ENCODE measurements around the gene DACH1. TPM values are rescaled to one million over a fixed set of nuclear protein-coding genes. Genes with fewer than 3 reads are reported as not detected.

The DACH1 gene
- polyA plus RNA-seq, 3 donors, result 0.03 to 0.69 (median 0.26) TPM

- H3K4me3 ChIP-seq (replicated peaks in 1 of 3; ENCODE audit: low read depth in 2 of 3, low read length in 3 of 3), result no peak overlapping the region
- Mint-ChIP-seq H3K4me1 (peaks cover 22% of the 10 kb centered on the region), H3K36me3 (no peaks in the 10 kb centered on the region), H3K9me3 (peaks cover 0 to 3% (median 0%) of the 10 kb centered on the region in 7 donors), H3K4me3 (no peak overlapping the region), H3K27ac (no peak overlapping the region), H3K27me3 (ENCODE audit: low read depth in 3 of 3) (no peaks in the 10 kb centered on the region)
- H4K20me1 ChIP-seq (ENCODE audit: insufficient read depth, low read length), result no peaks in the 10 kb centered on the region
- TF ChIP-seq, protein P1, sequence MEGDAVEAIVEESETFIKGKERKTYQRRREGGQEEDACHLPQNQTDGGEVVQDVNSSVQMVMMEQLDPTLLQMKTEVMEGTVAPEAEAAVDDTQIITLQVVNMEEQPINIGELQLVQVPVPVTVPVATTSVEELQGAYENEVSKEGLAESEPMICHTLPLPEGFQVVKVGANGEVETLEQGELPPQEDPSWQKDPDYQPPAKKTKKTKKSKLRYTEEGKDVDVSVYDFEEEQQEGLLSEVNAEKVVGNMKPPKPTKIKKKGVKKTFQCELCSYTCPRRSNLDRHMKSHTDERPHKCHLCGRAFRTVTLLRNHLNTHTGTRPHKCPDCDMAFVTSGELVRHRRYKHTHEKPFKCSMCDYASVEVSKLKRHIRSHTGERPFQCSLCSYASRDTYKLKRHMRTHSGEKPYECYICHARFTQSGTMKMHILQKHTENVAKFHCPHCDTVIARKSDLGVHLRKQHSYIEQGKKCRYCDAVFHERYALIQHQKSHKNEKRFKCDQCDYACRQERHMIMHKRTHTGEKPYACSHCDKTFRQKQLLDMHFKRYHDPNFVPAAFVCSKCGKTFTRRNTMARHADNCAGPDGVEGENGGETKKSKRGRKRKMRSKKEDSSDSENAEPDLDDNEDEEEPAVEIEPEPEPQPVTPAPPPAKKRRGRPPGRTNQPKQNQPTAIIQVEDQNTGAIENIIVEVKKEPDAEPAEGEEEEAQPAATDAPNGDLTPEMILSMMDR (IDR thresholded peaks at IDR 0.05), result no peak
- H3K9me3 ChIP-seq (replicated peaks in 1 of 2; ENCODE audit: control insufficient read depth in 1 of 2, insufficient read depth in 1 of 2, low read length in 2 of 2), result no peaks in the 10 kb centered on the region
- no peak overlapping the region for H2AFZ ChIP-seq (ENCODE audit: insufficient read depth, low read depth, low read length, poor library complexity, severe bottlenecking)
- no peak overlapping the region for H3K27ac ChIP-seq (ENCODE audit: low read depth in 1 of 2, low read length in 2 of 2)
- H3K36me3 ChIP-seq (replicated peaks in 1 of 2; ENCODE audit: control insufficient read depth in 1 of 2, insufficient read depth in 2 of 2, low read length in 2 of 2), result no peaks in the 10 kb centered on the region
- 88% methylated on average over 1 of the region's 2 CpGs for WGBS (ENCODE audit: insufficient coverage)
- intact Hi-C loops (cut with micrococcal nuclease), result no loop called here
- H3K9ac ChIP-seq (ENCODE audit: insufficient read depth, low read length, poor library complexity, severe bottlenecking), result no peak overlapping the region
- DNase-seq, result no peak
- H3K4me1 ChIP-seq (ENCODE audit: control insufficient read depth in 1 of 2, insufficient read depth in 2 of 2, low read length in 2 of 2), result peaks cover 13 to 15% of the 10 kb centered on the region in 2 donors
- H3K79me2 ChIP-seq (ENCODE audit: insufficient read depth, low read length), result peaks cover 4% of the 10 kb centered on the region
- no peaks in the 10 kb centered on the region for H3K27me3 ChIP-seq (ENCODE audit: control insufficient read depth in 2 of 2, insufficient read depth in 2 of 2, low read length in 2 of 2)
- no peak overlapping the region for H3K4me2 ChIP-seq (replicated peaks; ENCODE audit: extremely low read depth, low read length, poor library complexity, severe bottlenecking)
Measured at GRCh38 chr13:71703138-71703537, 163.9 kb downstream of the DACH1 start.

- H3K9ac ChIP-seq (ENCODE audit: insufficient read depth, low read length, poor library complexity, severe bottlenecking), result no peak overlapping the region
- WGBS (ENCODE audit: insufficient coverage), result no CpG with 5 or more reads among the region's 1 CpG
- Mint-ChIP-seq H3K4me3 (no peak overlapping the region), H3K27me3 (ENCODE audit: low read depth in 3 of 3) (no peaks in the 10 kb centered on the region), H3K9me3 (peaks cover 0 to 3% (median 0%) of the 10 kb centered on the region in 7 donors), H3K4me1 (peaks cover 21% of the 10 kb centered on the region), H3K27ac (no peak overlapping the region), H3K36me3 (no peaks in the 10 kb centered on the region)
- no peak overlapping the region for H3K4me2 ChIP-seq (replicated peaks; ENCODE audit: extremely low read depth, low read length, poor library complexity, severe bottlenecking)
- no peaks in the 10 kb centered on the region for H3K36me3 ChIP-seq (replicated peaks in 1 of 2; ENCODE audit: control insufficient read depth in 1 of 2, insufficient read depth in 2 of 2, low read length in 2 of 2)
- H3K9me3 ChIP-seq (replicated peaks in 1 of 2; ENCODE audit: control insufficient read depth in 1 of 2, insufficient read depth in 1 of 2, low read length in 2 of 2), result no peaks in the 10 kb centered on the region
- no peak overlapping the region for H3K27ac ChIP-seq (ENCODE audit: low read depth in 1 of 2, low read length in 2 of 2)
- no peak overlapping the region for H2AFZ ChIP-seq (ENCODE audit: insufficient read depth, low read depth, low read length, poor library complexity, severe bottlenecking)
- H3K79me2 ChIP-seq (ENCODE audit: insufficient read depth, low read length), result peaks cover 4% of the 10 kb centered on the region
- intact Hi-C loops (cut with micrococcal nuclease), result no loop called here
- no peak overlapping the region for H3K4me3 ChIP-seq (replicated peaks in 1 of 3; ENCODE audit: low read depth in 2 of 3, low read length in 3 of 3)
- TF ChIP-seq, protein P1 (IDR thresholded peaks at IDR 0.05), result no peak
- no peaks in the 10 kb centered on the region for H4K20me1 ChIP-seq (ENCODE audit: insufficient read depth, low read length)
- DNase-seq, result no peak
- peaks cover 13 to 15% of the 10 kb centered on the region in 2 donors for H3K4me1 ChIP-seq (ENCODE audit: control insufficient read depth in 1 of 2, insufficient read depth in 2 of 2, low read length in 2 of 2)
- H3K27me3 ChIP-seq (ENCODE audit: control insufficient read depth in 2 of 2, insufficient read depth in 2 of 2, low read length in 2 of 2), result no peaks in the 10 kb centered on the region
Measured at GRCh38 chr13:71702253-71702652, 164.8 kb downstream of the DACH1 start.

Measured in CD14-positive monocyte (primary cell).